ENCODE results near the gene PKP1. TPM values are rescaled to one million over a fixed set of nuclear protein-coding genes. Genes with fewer than 3 reads are reported as not detected.

Gene PKP1
- total and polyA plus RNA-seq, 3 donors from 2014 or later: 0.11 to 0.63 (median 0.50) TPM

GRCh38 chr1:201370500-201370899 is 87.2 kb downstream of the PKP1 start:
- WGBS, 2 donors: 36 to 62% methylated on average over 3 of the region's 3 CpGs
- TF ChIP-seq CTCF (IDR thresholded peaks at IDR 0.05) (no peak), POLR2A (IDR thresholded peaks at IDR 0.05) (no peak)
- intact Hi-C loops (cut with DNase I; ENCODE audit: low total_unique reads): loop anchor here (5.0 kb wide), 1 partner anchor 283 kb away; no protein-coding TSS in a partner anchor
- Histone ChIP-seq H3K4me3 (no peak overlapping the region), H3K27me3 (no peaks in the 10 kb centered on the region), H3K27ac (no peak overlapping the region), H3K36me3 (ENCODE audit: low read depth, missing control alignments) (no peaks in the 10 kb centered on the region), H3K4me1 (no peaks in the 10 kb centered on the region), H3K9me3 (no peaks in the 10 kb centered on the region)
- DNase-seq: no peak

DNA sequence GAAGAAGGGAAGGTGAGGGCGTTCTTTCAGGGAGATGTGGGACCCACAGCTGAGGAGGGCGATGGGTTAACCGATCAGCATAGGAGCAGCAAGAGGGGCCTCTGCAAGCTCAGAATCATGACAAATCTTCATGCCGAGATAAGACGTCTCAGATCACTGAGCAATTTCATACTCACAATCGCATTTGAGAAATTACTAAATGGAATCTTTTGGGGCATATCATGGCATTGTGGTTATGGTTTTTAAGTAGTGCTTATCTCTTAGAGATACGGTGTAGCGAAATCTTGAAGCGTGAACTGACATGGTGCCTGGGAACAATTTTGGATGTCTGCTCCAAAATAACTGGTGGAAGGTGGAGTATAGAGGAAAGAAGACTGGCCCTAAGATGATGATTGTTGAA is 88.0 kb downstream of the PKP1 start:
- Histone ChIP-seq H3K27me3 (no peaks in the 10 kb centered on the region), H3K9me3 (no peaks in the 10 kb centered on the region), H3K4me3 (no peak overlapping the region), H3K36me3 (ENCODE audit: low read depth, missing control alignments) (no peaks in the 10 kb centered on the region), H3K27ac (no peak overlapping the region), H3K4me1 (no peaks in the 10 kb centered on the region)
- WGBS, 2 donors: 75 to 90% methylated on average over 9 of the region's 9 CpGs
- no peak for DNase-seq
- no peak for TF ChIP-seq POLR2A (IDR thresholded peaks at IDR 0.05)
- TF ChIP-seq CTCF (IDR thresholded peaks at IDR 0.05): no peak
- intact Hi-C loops (cut with DNase I; ENCODE audit: low total_unique reads): loop anchor here (5.0 kb wide), 1 partner anchor 284 kb away; no protein-coding TSS in a partner anchor

DNA sequence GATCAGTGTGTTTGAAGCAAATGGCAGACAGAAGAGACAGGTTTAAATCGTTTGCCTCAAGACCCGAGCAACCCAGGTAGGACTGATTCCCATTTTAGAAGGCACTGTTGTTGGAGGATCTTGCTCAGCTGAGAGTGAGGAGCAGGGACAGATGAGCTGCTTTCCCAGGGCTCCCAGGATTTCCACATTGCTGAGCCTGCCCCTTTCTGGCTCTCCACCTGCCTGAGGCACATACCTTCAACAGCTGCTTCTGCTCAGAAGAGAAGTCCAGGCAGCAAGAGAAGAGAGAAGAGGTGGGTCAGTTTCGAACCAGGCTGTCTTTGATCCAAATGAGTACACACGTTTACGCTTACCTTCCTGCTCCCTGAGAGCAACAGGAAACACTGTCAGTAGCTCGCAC is 88.5 kb downstream of the PKP1 start:
- Histone ChIP-seq H3K27me3 (no peaks in the 10 kb centered on the region), H3K4me3 (no peak overlapping the region), H3K36me3 (ENCODE audit: low read depth, missing control alignments) (no peaks in the 10 kb centered on the region), H3K27ac (no peak overlapping the region), H3K9me3 (no peaks in the 10 kb centered on the region), H3K4me1 (no peaks in the 10 kb centered on the region)
- intact Hi-C loops (cut with DNase I; ENCODE audit: low total_unique reads): loop anchor here (5.0 kb wide), 1 partner anchor 284 kb away; no protein-coding TSS in a partner anchor
- TF ChIP-seq CTCF (IDR thresholded peaks at IDR 0.05) (no peak), POLR2A (IDR thresholded peaks at IDR 0.05) (no peak)
- 81 to 82% methylated on average over 6 of the region's 6 CpGs for WGBS, 2 donors
- no peak for DNase-seq

DNA sequence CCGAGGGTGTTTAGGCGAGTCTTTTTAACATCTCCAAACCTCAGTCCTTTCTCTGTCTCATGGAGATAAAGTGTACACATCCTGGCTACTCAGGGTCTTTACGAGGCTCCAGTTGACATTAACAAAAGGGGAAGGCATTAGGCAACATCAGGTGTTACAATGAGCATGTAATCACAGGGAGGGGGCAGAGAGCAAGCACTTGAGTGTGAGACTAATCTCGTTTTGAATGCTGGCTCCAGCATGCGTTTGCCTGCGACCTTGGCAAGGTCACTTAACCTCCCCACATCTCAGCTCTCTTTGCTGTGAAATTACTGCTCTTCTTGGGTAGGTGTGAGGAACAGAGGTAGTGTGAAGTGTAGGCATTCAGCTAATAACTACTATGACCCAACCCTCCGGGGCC is 91.1 kb downstream of the PKP1 start:
- intact Hi-C loops (cut with DNase I; ENCODE audit: low total_unique reads): loop anchor here (5.0 kb wide), 1 partner anchor 287 kb away; no protein-coding TSS in a partner anchor
- no peaks in the 10 kb centered on the region for H3K4me1 ChIP-seq
- no peak overlapping the region for H3K4me3 ChIP-seq
- no peaks in the 10 kb centered on the region for H3K9me3 ChIP-seq
- DNase-seq: no peak
- 48 to 52% methylated on average over 7 of the region's 7 CpGs for WGBS, 2 donors
- TF ChIP-seq POLR2A (IDR thresholded peaks at IDR 0.05): no peak
- TF ChIP-seq CTCF (IDR thresholded peaks at IDR 0.05): no peak
- no peaks in the 10 kb centered on the region for H3K36me3 ChIP-seq (ENCODE audit: low read depth, missing control alignments)
- no peaks in the 10 kb centered on the region for H3K27me3 ChIP-seq
- H3K27ac ChIP-seq: no peak overlapping the region

GRCh38 chr1:201375169-201375568 is 91.9 kb downstream of the PKP1 start:
- Histone ChIP-seq H3K36me3 (ENCODE audit: low read depth, missing control alignments) (no peaks in the 10 kb centered on the region), H3K4me3 (no peak overlapping the region), H3K9me3 (no peaks in the 10 kb centered on the region), H3K27me3 (no peaks in the 10 kb centered on the region), H3K4me1 (no peaks in the 10 kb centered on the region), H3K27ac (no peak overlapping the region)
- no peak for DNase-seq
- TF ChIP-seq CTCF (IDR thresholded peaks at IDR 0.05) (no peak), POLR2A (IDR thresholded peaks at IDR 0.05) (no peak)
- intact Hi-C loops (cut with DNase I; ENCODE audit: low total_unique reads): no loop called here
- WGBS, 2 donors: 53 to 86% methylated on average over 4 of the region's 4 CpGs

Data from testis (tissue), 3 donors.